ENCODE data around the gene USP25. TPM values are rescaled to one million over a fixed set of nuclear protein-coding genes. Genes with fewer than 3 reads are reported as not detected.

The USP25 gene, protein sequence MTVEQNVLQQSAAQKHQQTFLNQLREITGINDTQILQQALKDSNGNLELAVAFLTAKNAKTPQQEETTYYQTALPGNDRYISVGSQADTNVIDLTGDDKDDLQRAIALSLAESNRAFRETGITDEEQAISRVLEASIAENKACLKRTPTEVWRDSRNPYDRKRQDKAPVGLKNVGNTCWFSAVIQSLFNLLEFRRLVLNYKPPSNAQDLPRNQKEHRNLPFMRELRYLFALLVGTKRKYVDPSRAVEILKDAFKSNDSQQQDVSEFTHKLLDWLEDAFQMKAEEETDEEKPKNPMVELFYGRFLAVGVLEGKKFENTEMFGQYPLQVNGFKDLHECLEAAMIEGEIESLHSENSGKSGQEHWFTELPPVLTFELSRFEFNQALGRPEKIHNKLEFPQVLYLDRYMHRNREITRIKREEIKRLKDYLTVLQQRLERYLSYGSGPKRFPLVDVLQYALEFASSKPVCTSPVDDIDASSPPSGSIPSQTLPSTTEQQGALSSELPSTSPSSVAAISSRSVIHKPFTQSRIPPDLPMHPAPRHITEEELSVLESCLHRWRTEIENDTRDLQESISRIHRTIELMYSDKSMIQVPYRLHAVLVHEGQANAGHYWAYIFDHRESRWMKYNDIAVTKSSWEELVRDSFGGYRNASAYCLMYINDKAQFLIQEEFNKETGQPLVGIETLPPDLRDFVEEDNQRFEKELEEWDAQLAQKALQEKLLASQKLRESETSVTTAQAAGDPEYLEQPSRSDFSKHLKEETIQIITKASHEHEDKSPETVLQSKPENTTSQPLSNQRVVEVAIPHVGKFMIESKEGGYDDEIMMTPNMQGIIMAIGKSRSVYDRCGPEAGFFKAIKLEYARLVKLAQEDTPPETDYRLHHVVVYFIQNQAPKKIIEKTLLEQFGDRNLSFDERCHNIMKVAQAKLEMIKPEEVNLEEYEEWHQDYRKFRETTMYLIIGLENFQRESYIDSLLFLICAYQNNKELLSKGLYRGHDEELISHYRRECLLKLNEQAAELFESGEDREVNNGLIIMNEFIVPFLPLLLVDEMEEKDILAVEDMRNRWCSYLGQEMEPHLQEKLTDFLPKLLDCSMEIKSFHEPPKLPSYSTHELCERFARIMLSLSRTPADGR
- total RNA-seq, result 69.7 TPM

DNA sequence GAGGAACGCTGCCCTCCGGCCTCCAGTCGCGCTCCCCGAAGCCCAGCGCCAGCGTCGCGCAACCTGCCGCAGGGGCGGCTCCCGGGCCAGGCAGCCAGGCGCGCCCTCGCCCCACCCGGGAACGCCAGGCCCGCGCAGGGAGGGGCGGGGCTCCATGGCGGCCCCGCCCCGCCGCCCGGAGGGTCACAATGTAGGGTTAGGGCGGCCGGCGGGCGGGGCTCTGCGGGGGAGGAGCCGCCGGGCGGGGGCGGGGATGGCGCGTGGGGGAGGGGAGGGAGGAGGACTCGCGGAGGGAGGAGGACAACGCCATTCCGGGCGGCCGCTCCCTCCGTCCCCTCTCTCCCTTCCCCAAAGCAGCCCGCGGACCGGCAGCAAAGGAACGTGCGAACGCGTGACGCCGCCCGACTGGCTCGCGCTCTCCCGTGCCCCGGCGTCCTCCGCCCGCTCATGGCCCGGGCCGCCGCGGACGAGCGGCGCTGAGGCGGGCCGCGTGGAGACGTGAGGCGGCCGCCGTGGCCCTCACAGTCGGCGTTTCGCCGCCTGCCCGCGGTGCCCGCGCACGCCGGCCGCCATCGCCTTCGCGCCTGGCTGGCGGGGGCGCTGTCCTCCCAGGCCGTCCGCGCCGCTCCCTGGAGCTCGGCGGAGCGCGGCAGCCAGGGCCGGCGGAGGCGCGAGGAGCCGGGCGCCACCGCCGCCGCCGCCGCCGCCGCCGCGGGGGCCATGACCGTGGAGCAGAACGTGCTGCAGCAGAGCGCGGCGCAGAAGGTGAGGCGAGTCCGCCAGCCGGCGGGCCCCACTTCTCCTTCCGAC, at the start of gene USP25:
Gene USP25, plus strand, starts transcription at position 309 of the 810 bp plus-strand sequence. Its CDS starts 412 bp downstream, at position 721.

Data from diencephalon (tissue), 1 donor.